ENCODE data around the gene SHLD2. TPM values are rescaled to one million over a fixed set of nuclear protein-coding genes. Genes with fewer than 3 reads are reported as not detected.
"Not testable (repeated sequence)": the region's sequence is repeated elsewhere in the genome, so short reads cannot be mapped to it uniquely, and the experiment has no call there.

Gene SHLD2
- total and polyA plus RNA-seq, 2 of the 13 experiments (the other 11 are each of a cell fraction or from before 2014, with no cell fraction given), result 25.7 to 53.7 TPM

GRCh38 chr10:87145598-87145997, 50.6 kb downstream of the SHLD2 start:
- H2AFZ ChIP-seq (ENCODE audit: low read length); H3K9ac ChIP-seq (ENCODE audit: insufficient read depth, low read depth, low read length); H3K27me3 ChIP-seq (ENCODE audit: control insufficient read depth in 1 of 2, insufficient read depth in 2 of 2, low read length in 2 of 2); FAIRE-seq; CTCF ChIA-PET (ENCODE audit: low intra/inter-chr PET ratio, low total read pairs); H3K9me3 ChIP-seq (ENCODE audit: low read length); H3K4me2 ChIP-seq (ENCODE audit: low read depth, low read length); POLR2A ChIA-PET; in situ Hi-C loops (cut with HindIII; ENCODE audit: extremely low pct_ligation_motif_present, low pct_unique_long_range_greater_than_20kb); H3K4me3 ChIP-seq (replicated peaks in 1 of 3; ENCODE audit: insufficient read depth in 1 of 3, low read depth in 2 of 3, low read length in 3 of 3); BruUV-seq (replicated peaks); intact Hi-C loops (cut with micrococcal nuclease; ENCODE audit: unreplicated experiment); H3K79me2 ChIP-seq (ENCODE audit: insufficient read depth, low read length); H3K36me3 ChIP-seq (replicated peaks in 1 of 2; ENCODE audit: control insufficient read depth in 1 of 2, insufficient read depth in 2 of 2, low read length in 2 of 2); H4K20me1 ChIP-seq (ENCODE audit: insufficient read depth, low read length); TF ChIP-seq SOX13 (IDR thresholded peaks at IDR 0.05); EP300 (CRISPR knock-in tag; IDR thresholded peaks at IDR 0.05; ENCODE audit: borderline replicate concordance): not testable (repeated sequence)
- TF ChIP-seq SOX13 (CRISPR knock-in tag; conservative IDR thresholded peaks at IDR 0.05 in 1 of 2, IDR thresholded peaks at IDR 0.05 in 1 of 2) (peak in 1 of 2 experiments; percentile 11; a peak in 1 of 4 replicates), MED1 (CRISPR knock-in tag; IDR thresholded peaks at IDR 0.05) (0 out of 2 replicates have a peak, but pooled peaks have one; percentile 18), ZNF629 (CRISPR knock-in tag; conservative IDR thresholded peaks at IDR 0.05) (peak; percentile 79), PPARG (CRISPR knock-in tag; conservative IDR thresholded peaks at IDR 0.05) (0 out of 2 replicates have a peak, but pooled peaks have one; percentile 13), ZNF652 (CRISPR knock-in tag; IDR thresholded peaks at IDR 0.05; ENCODE audit: borderline replicate concordance, low read depth) (peak; percentile 85; the same call in 1 of the 2 replicates), EP300 (IDR thresholded peaks at IDR 0.05; ENCODE audit: low read depth in 2 of 2, low read length in 2 of 2) (peak in 1 of 2 experiments; percentile 10; a peak in 1 of 4 replicates), CEBPG (CRISPR knock-in tag; IDR thresholded peaks at IDR 0.05) (peak; percentile 10; the same call in 1 of the 2 replicates)
- TF ChIP-seq, protein P1, sequence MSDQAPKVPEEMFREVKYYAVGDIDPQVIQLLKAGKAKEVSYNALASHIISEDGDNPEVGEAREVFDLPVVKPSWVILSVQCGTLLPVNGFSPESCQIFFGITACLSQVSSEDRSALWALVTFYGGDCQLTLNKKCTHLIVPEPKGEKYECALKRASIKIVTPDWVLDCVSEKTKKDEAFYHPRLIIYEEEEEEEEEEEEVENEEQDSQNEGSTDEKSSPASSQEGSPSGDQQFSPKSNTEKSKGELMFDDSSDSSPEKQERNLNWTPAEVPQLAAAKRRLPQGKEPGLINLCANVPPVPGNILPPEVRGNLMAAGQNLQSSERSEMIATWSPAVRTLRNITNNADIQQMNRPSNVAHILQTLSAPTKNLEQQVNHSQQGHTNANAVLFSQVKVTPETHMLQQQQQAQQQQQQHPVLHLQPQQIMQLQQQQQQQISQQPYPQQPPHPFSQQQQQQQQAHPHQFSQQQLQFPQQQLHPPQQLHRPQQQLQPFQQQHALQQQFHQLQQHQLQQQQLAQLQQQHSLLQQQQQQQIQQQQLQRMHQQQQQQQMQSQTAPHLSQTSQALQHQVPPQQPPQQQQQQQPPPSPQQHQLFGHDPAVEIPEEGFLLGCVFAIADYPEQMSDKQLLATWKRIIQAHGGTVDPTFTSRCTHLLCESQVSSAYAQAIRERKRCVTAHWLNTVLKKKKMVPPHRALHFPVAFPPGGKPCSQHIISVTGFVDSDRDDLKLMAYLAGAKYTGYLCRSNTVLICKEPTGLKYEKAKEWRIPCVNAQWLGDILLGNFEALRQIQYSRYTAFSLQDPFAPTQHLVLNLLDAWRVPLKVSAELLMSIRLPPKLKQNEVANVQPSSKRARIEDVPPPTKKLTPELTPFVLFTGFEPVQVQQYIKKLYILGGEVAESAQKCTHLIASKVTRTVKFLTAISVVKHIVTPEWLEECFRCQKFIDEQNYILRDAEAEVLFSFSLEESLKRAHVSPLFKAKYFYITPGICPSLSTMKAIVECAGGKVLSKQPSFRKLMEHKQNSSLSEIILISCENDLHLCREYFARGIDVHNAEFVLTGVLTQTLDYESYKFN (CRISPR knock-in tag; conservative IDR thresholded peaks at IDR 0.05), result peak; percentile 59
- TF ChIP-seq, protein P2, sequence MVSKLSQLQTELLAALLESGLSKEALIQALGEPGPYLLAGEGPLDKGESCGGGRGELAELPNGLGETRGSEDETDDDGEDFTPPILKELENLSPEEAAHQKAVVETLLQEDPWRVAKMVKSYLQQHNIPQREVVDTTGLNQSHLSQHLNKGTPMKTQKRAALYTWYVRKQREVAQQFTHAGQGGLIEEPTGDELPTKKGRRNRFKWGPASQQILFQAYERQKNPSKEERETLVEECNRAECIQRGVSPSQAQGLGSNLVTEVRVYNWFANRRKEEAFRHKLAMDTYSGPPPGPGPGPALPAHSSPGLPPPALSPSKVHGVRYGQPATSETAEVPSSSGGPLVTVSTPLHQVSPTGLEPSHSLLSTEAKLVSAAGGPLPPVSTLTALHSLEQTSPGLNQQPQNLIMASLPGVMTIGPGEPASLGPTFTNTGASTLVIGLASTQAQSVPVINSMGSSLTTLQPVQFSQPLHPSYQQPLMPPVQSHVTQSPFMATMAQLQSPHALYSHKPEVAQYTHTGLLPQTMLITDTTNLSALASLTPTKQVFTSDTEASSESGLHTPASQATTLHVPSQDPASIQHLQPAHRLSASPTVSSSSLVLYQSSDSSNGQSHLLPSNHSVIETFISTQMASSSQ (IDR thresholded peaks at IDR 0.05; ENCODE audit: low read depth), result peak; percentile 63; the same call in 1 of the 2 replicates
- TF ChIP-seq, protein P2 (CRISPR knock-in tag; IDR thresholded peaks at IDR 0.05; ENCODE audit: borderline replicate concordance), result not testable (repeated sequence)
- peaks cover 45% of the 10 kb centered on the region for H3K4me1 ChIP-seq (ENCODE audit: insufficient read depth, low read length)
- peak overlapping the region; percentile 34 for H3K27ac ChIP-seq (ENCODE audit: extremely low read length, insufficient read depth, low read length)
- peak; percentile 19 for DNase-seq (ENCODE audit: low spot score)
- peak; percentile 61 for ATAC-seq
- 0% methylated on average over 3 of the region's 3 CpGs for WGBS (ENCODE audit: low lambda C conversion rate)
